IMR-90 (cell line): ENCODE measurements around the gene PTPRG. TPM values are rescaled to one million over a fixed set of nuclear protein-coding genes. Genes with fewer than 3 reads are reported as not detected.

Experiments
- ATAC-seq: fragments of 200-7000 bp; cut with Tn5 transposase; 2 replicates; pipeline ENCODE4 v1.9.1; 2020; ENCODE audit warnings: low read depth, mild to moderate bottlenecking, moderate library complexity
- BruUV-seq: library from RNA; stranded (reverse); fragments of 400-500 nt; replicated peaks from 2 replicates; lab custom pipeline; 2021; lab: Mats Ljungman, UMichigan
- CTCF ChIA-PET: fragments of 300-600 bp; formaldehyde crosslinking; extraction: SDS; loops from one replicate; lab custom pipeline; 2021; ENCODE audit warnings: antibody characterized with exemption; lab: Yijun Ruan, JAX
- POLR2A ChIA-PET: fragments of 300-600 bp; sonication (Branson Sonifier 250); formaldehyde crosslinking; loops from one replicate; lab custom pipeline; 2022; ENCODE audit warnings: antibody characterized with exemption; ENCODE audit not compliant: unreplicated experiment; lab: Charles Lee
- DNase-seq: peaks from one replicate; pipeline ENCODE4 v3.0.0; 2013
- H2AFZ ChIP-seq: replicated peaks from 2 replicates; pipeline ENCODE3; 2013; ENCODE audit warnings: low read length, mild to moderate bottlenecking; ENCODE audit not compliant: poor library complexity
- H2AK5ac ChIP-seq: 2 replicates; pipeline ENCODE4 v1.6.1; 2013; ENCODE audit warnings: low read depth, low read length, inconsistent platforms
- H2AK9ac ChIP-seq: replicated peaks from 2 replicates; pipeline ENCODE3; 2013; ENCODE audit warnings: mild to moderate bottlenecking, low read depth, low read length, moderate library complexity; ENCODE audit not compliant: poor library complexity
- H2BK120ac ChIP-seq: 2 replicates; pipeline ENCODE4 v1.6.1; 2013; ENCODE audit warnings: low read depth, low read length, inconsistent platforms
- H2BK15ac ChIP-seq: 3 replicates; pipeline ENCODE4 v1.6.1; 2013; ENCODE audit warnings: low read depth, low read length, inconsistent platforms
- H2BK20ac ChIP-seq: 2 replicates; pipeline ENCODE4 v1.6.1; 2013; ENCODE audit warnings: low read depth, mild to moderate bottlenecking, inconsistent platforms, low read length, moderate library complexity
- H2BK5ac ChIP-seq: 2 replicates; pipeline ENCODE4 v1.6.1; 2013; ENCODE audit warnings: mild to moderate bottlenecking, low read depth, low read length, inconsistent platforms; ENCODE audit not compliant: poor library complexity, severe bottlenecking
- H3K14ac ChIP-seq: replicated peaks from 2 replicates; pipeline ENCODE4 v1.6.1; 2013; ENCODE audit warnings: low read depth, low read length, inconsistent platforms
- H3K18ac ChIP-seq: 2 replicates; pipeline ENCODE4 v1.6.1; 2013; ENCODE audit warnings: low read depth, low read length, control low read depth
- H3K23ac ChIP-seq: 2 replicates; pipeline ENCODE4 v1.6.1; 2013; ENCODE audit warnings: low read depth, low read length, inconsistent platforms
- H3K27ac ChIP-seq: 2 replicates; pipeline ENCODE4 v1.5.1; 2013; ENCODE audit warnings: mild to moderate bottlenecking, control low read depth, low read length; ENCODE audit not compliant: insufficient read depth
- H3K27me3 ChIP-seq: 2 replicates; pipeline ENCODE4 v1.6.1; 2013; ENCODE audit warnings: low read length; ENCODE audit not compliant: control insufficient read depth, insufficient read depth
- H3K36me3 ChIP-seq: 2 replicates; pipeline ENCODE4 v1.6.1; 2013; ENCODE audit warnings: low read length, mixed read lengths; ENCODE audit not compliant: control insufficient read depth, insufficient read depth
- H3K4ac ChIP-seq: 2 replicates; pipeline ENCODE4 v1.6.1; 2013; ENCODE audit warnings: low read depth, low read length, inconsistent platforms
- H3K4me1 ChIP-seq: 2 replicates; pipeline ENCODE4 v1.6.1; 2013; ENCODE audit warnings: low read length, mixed read lengths; ENCODE audit not compliant: control insufficient read depth, insufficient read depth
- H3K4me2 ChIP-seq: 2 replicates; pipeline ENCODE4 v1.6.1; 2013; ENCODE audit warnings: low read depth, mild to moderate bottlenecking, control low read depth, low read length, moderate library complexity
- H3K4me3 ChIP-seq: 2 replicates; pipeline ENCODE4 v1.5.1; 2013; ENCODE audit warnings: low read depth, mild to moderate bottlenecking, control low read depth, low read length, moderate library complexity; ENCODE audit not compliant: insufficient read depth
- H3K56ac ChIP-seq: 2 replicates; pipeline ENCODE4 v1.6.1; 2013; ENCODE audit warnings: low read length, inconsistent platforms; ENCODE audit not compliant: insufficient read depth; ENCODE audit errors: extremely low read depth
- H3K79me1 ChIP-seq, 2 experiments: 2 replicates each; pipeline ENCODE4 v1.6.1; 2013; ENCODE audit warnings: low read length in 2 of 2, inconsistent platforms in 1 of 2, low read depth in 1 of 2
- H3K9ac ChIP-seq: 2 replicates; pipeline ENCODE4 v1.6.1; 2013; ENCODE audit warnings: low read depth, low read length, control low read depth
- H3K9me1 ChIP-seq: 2 replicates; pipeline ENCODE4 v1.6.1; 2013; ENCODE audit warnings: low read length, inconsistent platforms; ENCODE audit not compliant: insufficient read depth
- H3K9me3 ChIP-seq: 2 replicates; pipeline ENCODE4 v1.6.1; 2013; ENCODE audit warnings: low read length; ENCODE audit not compliant: control insufficient read depth, insufficient read depth
- H4K20me1 ChIP-seq: 2 replicates; pipeline ENCODE4 v1.6.1; 2013; ENCODE audit warnings: low read length, inconsistent platforms; ENCODE audit not compliant: insufficient read depth
- H4K5ac ChIP-seq: 2 replicates; pipeline ENCODE4 v1.6.1; 2013; ENCODE audit warnings: mild to moderate bottlenecking, low read depth, low read length, control low read depth
- H4K8ac ChIP-seq, 2 experiments: 2 replicates each; pipeline ENCODE4 v1.6.1; 2013; ENCODE audit warnings: low read depth in 2 of 2, low read length in 2 of 2, control low read depth in 1 of 2, inconsistent platforms in 1 of 2
- H4K91ac ChIP-seq: 2 replicates; pipeline ENCODE4 v1.6.1; 2013; ENCODE audit warnings: low read depth, low read length, inconsistent platforms; ENCODE audit not compliant: insufficient read depth
- MXI1 ChIP-seq: IDR thresholded peaks from 2 replicates; pipeline ENCODE4 v1.6.1; 2012; ENCODE audit warnings: low read depth, mild to moderate bottlenecking, low read length, moderate library complexity, borderline replicate concordance
- WGBS, 2 experiments: methylation state at CpG; one replicate each; pipeline versions ENCODE4 v1.1.5 to v1.1.7; 2013; ENCODE audit warnings: missing lambda C conversion rate in 2 of 2; ENCODE audit not compliant: insufficient read length in 1 of 2; ENCODE audit errors: extremely low coverage in 2 of 2; 5-methylcytosine and 5-hydroxymethylcytosine counted together
- dilution Hi-C: fragments of 300-500 bp; cut with HindIII; formaldehyde crosslinking; loops from one replicate; pipeline ENCODE4 v1.14.3; 2018; ENCODE audit warnings: low sequenced_read_pairs; ENCODE audit not compliant: unreplicated experiment
- in situ Hi-C: fragments of 300-500 bp; cut with MboI; formaldehyde crosslinking; loops from 3 replicates; pipeline ENCODE4 v1.14.3; 2019; ENCODE audit warnings: low sequenced_read_pairs, inconsistent platforms, mixed read lengths
- intact Hi-C: fragments of 100-400 bp; cut with micrococcal nuclease; formaldehyde crosslinking; loops from 2 replicates; pipeline ENCODE4 v1.10.0; 2022
- polyA plus RNA-seq, 3 experiments: library from polyadenylated mRNA; depleted of rRNA; stranded (reverse); fragments of >200 nt; gene quantifications; 2 replicates each; pipeline ENCODE4 v1.2.3, GENCODE V29; 2012; ENCODE audit warnings: low replicate concordance in 1 of 3
- total RNA-seq: library from RNA; depleted of rRNA; stranded (reverse); fragments of >200 nt; gene quantifications from 2 replicates; pipeline ENCODE4 v1.2.3, GENCODE V29; 2012
- TF ChIP-seq, protein P1 (sequence below): fragments of 150-350 bp; IDR thresholded peaks from 2 replicates; pipeline ENCODE4 v1.6.1; 2016; ENCODE audit warnings: low read depth, mild to moderate bottlenecking, low read length, moderate library complexity, borderline replicate concordance

PTPRG gene
- total and polyA plus RNA-seq, 2 of the 4 experiments (the other 2 are of a cell fraction), result 7.7 to 31.0 TPM

DNA sequence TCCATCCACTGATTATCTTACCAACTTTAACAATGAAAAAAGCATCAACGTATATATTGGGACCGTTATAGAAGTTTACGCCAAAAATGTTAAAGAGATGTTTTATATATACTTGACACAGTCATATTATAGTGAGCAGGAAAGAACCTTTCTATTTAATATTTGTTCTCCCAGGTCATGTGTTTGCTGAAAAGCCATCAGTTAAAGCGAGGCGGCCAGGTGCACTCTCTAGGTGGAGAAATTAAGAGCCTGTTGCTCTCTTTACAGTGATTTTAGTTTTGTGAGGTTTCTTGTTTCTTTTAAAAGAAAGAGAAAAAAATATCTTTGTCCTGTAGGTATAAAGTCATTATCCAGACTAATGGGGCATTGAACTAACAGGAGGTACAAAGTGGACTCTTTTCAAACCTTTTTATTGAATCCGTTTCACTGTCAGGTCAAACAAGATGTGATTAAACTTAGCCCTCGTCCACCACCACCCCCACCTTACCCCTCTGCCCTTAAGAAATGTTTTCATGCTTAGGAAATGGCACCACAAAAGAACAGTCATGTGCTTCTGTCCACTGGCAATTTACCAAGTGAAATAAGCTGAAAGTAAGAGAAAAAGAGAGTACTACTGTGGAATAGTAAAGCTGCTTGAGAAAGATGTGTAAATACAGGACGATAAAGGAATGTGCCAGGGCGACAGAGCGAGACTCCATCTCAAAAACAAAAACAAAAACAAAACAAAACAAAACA is 279.9 kb downstream of the PTPRG start:
- no peak overlapping the region for H2AFZ ChIP-seq
- H4K20me1 ChIP-seq, result no peaks in the 10 kb centered on the region; the same call in 1 of the 2 replicates
- dilution Hi-C loops, result no loop called here
- no peak overlapping the region for H3K27ac ChIP-seq
- ATAC-seq (peak; percentile 60), DNase-seq (peak; percentile 68)
- WGBS, 2 experiments, result no CpG with 5 or more reads among the region's 10 CpGs
- H4K91ac ChIP-seq, result no peak overlapping the region
- no peak overlapping the region for H3K14ac ChIP-seq
- H3K4me3 ChIP-seq, result no peak overlapping the region
- no peak overlapping the region for H4K8ac ChIP-seq
- no peak overlapping the region for H3K9ac ChIP-seq
- H2BK20ac ChIP-seq, result no peak overlapping the region
- H3K9me3 ChIP-seq, result no peaks in the 10 kb centered on the region
- no peak overlapping the region for H2AK9ac ChIP-seq
- no peak overlapping the region for H2BK15ac ChIP-seq
- H3K79me1 ChIP-seq, result peaks cover 11 to 16% of the 10 kb centered on the region in 2 experiments; a peak in 3 of 4 replicates
- no peak overlapping the region for H2AK5ac ChIP-seq
- peaks cover 4% of the 10 kb centered on the region for H3K9me1 ChIP-seq
- CTCF ChIA-PET, result no interaction called here
- H2BK120ac ChIP-seq, result no peak overlapping the region
- peak overlapping the region; percentile 55 for H3K4me2 ChIP-seq
- no peak overlapping the region for H3K56ac ChIP-seq
- H4K5ac ChIP-seq, result no peak overlapping the region; the same call in 1 of the 2 replicates
- POLR2A ChIA-PET, result no interaction called here
- H3K4ac ChIP-seq, result no peak overlapping the region
- in situ Hi-C loops, result no loop called here
- H3K18ac ChIP-seq, result no peak overlapping the region; the same call in 1 of the 2 replicates
- H2BK5ac ChIP-seq, result no peak overlapping the region
- H3K23ac ChIP-seq, result no peak overlapping the region
- H3K27me3 ChIP-seq, result no peaks in the 10 kb centered on the region
- intact Hi-C loops, result no loop called here
- H3K36me3 ChIP-seq, result no peaks in the 10 kb centered on the region
- peaks cover 5% of the 10 kb centered on the region for H3K4me1 ChIP-seq
- TF ChIP-seq, protein P1, sequence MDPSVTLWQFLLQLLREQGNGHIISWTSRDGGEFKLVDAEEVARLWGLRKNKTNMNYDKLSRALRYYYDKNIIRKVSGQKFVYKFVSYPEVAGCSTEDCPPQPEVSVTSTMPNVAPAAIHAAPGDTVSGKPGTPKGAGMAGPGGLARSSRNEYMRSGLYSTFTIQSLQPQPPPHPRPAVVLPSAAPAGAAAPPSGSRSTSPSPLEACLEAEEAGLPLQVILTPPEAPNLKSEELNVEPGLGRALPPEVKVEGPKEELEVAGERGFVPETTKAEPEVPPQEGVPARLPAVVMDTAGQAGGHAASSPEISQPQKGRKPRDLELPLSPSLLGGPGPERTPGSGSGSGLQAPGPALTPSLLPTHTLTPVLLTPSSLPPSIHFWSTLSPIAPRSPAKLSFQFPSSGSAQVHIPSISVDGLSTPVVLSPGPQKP, result no peak
- TF ChIP-seq MXI1, result no peak
- BruUV-seq, result no TSS peak
